ENCODE data around the gene ARAP1. TPM values are rescaled to one million over a fixed set of nuclear protein-coding genes. Genes with fewer than 3 reads are reported as not detected.

Gene ARAP1
- total RNA-seq, 2 donors from 2014 or later, result 81.7 to 93.4 TPM

- DNase-seq (no peak), ATAC-seq (replicated peaks in 1 of 2) (no peak)
- H3K36me3 Mint-ChIP-seq (ENCODE audit: insufficient read depth in 2 of 2), result peaks cover 2% of the 10 kb centered on the region in 2 donors
- H3K9me3 Mint-ChIP-seq, result no peaks in the 10 kb centered on the region
- H3K4me3 Mint-ChIP-seq, result no peak overlapping the region
- no peak overlapping the region for H3K27ac Mint-ChIP-seq
- H3K27me3 Mint-ChIP-seq (ENCODE audit: low read depth), result no peaks in the 10 kb centered on the region
- peaks cover 56% of the 10 kb centered on the region for H3K4me1 Mint-ChIP-seq (ENCODE audit: low read depth)
These were observed 34.1 kb downstream of the ARAP1 start for GRCh38 chr11:72718101-72718501.

GRCh38 chr11:72716788-72717435 lies 35.3 kb downstream of the ARAP1 start:
- no peak overlapping the region for H3K4me3 Mint-ChIP-seq
- peaks cover 2% of the 10 kb centered on the region in 2 donors for H3K36me3 Mint-ChIP-seq (ENCODE audit: insufficient read depth in 2 of 2)
- H3K9me3 Mint-ChIP-seq, result no peaks in the 10 kb centered on the region
- peaks cover 47% of the 10 kb centered on the region for H3K4me1 Mint-ChIP-seq (ENCODE audit: low read depth)
- DNase-seq, result no peak
- no peaks in the 10 kb centered on the region for H3K27me3 Mint-ChIP-seq (ENCODE audit: low read depth)
- no peak overlapping the region for H3K27ac Mint-ChIP-seq
- no peak for ATAC-seq (replicated peaks in 1 of 2)

GRCh38 chr11:72716290-72716689 lies 35.9 kb downstream of the ARAP1 start:
- Mint-ChIP-seq H3K9me3 (no peaks in the 10 kb centered on the region), H3K4me1 (ENCODE audit: low read depth) (peaks cover 42% of the 10 kb centered on the region), H3K4me3 (no peak overlapping the region), H3K27ac (no peak overlapping the region), H3K27me3 (ENCODE audit: low read depth) (no peaks in the 10 kb centered on the region), H3K36me3 (ENCODE audit: insufficient read depth in 2 of 2) (peaks cover 0 to 2% of the 10 kb centered on the region in 2 donors)
- DNase-seq, result no peak
- no peak for ATAC-seq (replicated peaks in 1 of 2)

GRCh38 chr11:72712841-72713240 lies 39.4 kb downstream of the ARAP1 start:
- no peak overlapping the region for H3K27ac Mint-ChIP-seq
- no peak for ATAC-seq (replicated peaks in 1 of 2)
- H3K9me3 Mint-ChIP-seq, result no peaks in the 10 kb centered on the region
- no peak for DNase-seq
- peaks cover 0 to 5% of the 10 kb centered on the region in 2 donors for H3K36me3 Mint-ChIP-seq (ENCODE audit: insufficient read depth in 2 of 2)
- no peaks in the 10 kb centered on the region for H3K27me3 Mint-ChIP-seq (ENCODE audit: low read depth)
- no peak overlapping the region for H3K4me3 Mint-ChIP-seq
- peaks cover 10% of the 10 kb centered on the region for H3K4me1 Mint-ChIP-seq (ENCODE audit: low read depth)

GRCh38 chr11:72712168-72712751 lies 39.9 kb downstream of the ARAP1 start:
- H3K9me3 Mint-ChIP-seq, result no peaks in the 10 kb centered on the region

GRCh38 chr11:72711141-72711540 lies 41.1 kb downstream of the ARAP1 start:
- DNase-seq, result no peak
- H3K27ac Mint-ChIP-seq, result no peak overlapping the region
- H3K27me3 Mint-ChIP-seq (ENCODE audit: low read depth), result no peaks in the 10 kb centered on the region
- ATAC-seq (replicated peaks in 1 of 2), result no peak
- peaks cover 0 to 18% of the 10 kb centered on the region in 2 donors for H3K36me3 Mint-ChIP-seq (ENCODE audit: insufficient read depth in 2 of 2)
- no peak overlapping the region for H3K4me3 Mint-ChIP-seq
- H3K4me1 Mint-ChIP-seq (ENCODE audit: low read depth), result peaks cover 7% of the 10 kb centered on the region
- H3K9me3 Mint-ChIP-seq, result no peaks in the 10 kb centered on the region

More at GRCh38 chr11:72712168-72712751, 39.9 kb downstream of the ARAP1 start:
- no peaks in the 10 kb centered on the region for H3K27me3 Mint-ChIP-seq (ENCODE audit: low read depth)
- no peak for ATAC-seq (replicated peaks in 1 of 2)
- H3K4me3 Mint-ChIP-seq, result no peak overlapping the region
- H3K36me3 Mint-ChIP-seq (ENCODE audit: insufficient read depth in 2 of 2), result peaks cover 0 to 9% of the 10 kb centered on the region in 2 donors
- H3K27ac Mint-ChIP-seq, result no peak overlapping the region
- DNase-seq, result no peak
- peaks cover 10% of the 10 kb centered on the region for H3K4me1 Mint-ChIP-seq (ENCODE audit: low read depth)

- Mint-ChIP-seq H3K27ac (no peak overlapping the region), H3K4me3 (no peak overlapping the region), H3K27me3 (ENCODE audit: low read depth) (no peaks in the 10 kb centered on the region), H3K4me1 (ENCODE audit: low read depth) (no peaks in the 10 kb centered on the region), H3K36me3 (ENCODE audit: insufficient read depth in 2 of 2) (peaks cover 0 to 19% of the 10 kb centered on the region in 2 donors), H3K9me3 (no peaks in the 10 kb centered on the region)
- ATAC-seq (replicated peaks in 1 of 2), result no peak
- DNase-seq, result no peak
These were observed 41.9 kb downstream of the ARAP1 start for GRCh38 chr11:72710278-72710677.

- ATAC-seq (replicated peaks in 1 of 2) (no peak), DNase-seq (no peak)
- H3K9me3 Mint-ChIP-seq, result no peaks in the 10 kb centered on the region
- H3K27ac Mint-ChIP-seq, result no peak overlapping the region
- H3K36me3 Mint-ChIP-seq (ENCODE audit: insufficient read depth in 2 of 2), result peaks cover 0 to 19% of the 10 kb centered on the region in 2 donors
- H3K4me3 Mint-ChIP-seq, result no peak overlapping the region
- H3K4me1 Mint-ChIP-seq (ENCODE audit: low read depth), result no peaks in the 10 kb centered on the region
- no peaks in the 10 kb centered on the region for H3K27me3 Mint-ChIP-seq (ENCODE audit: low read depth)
These were observed 42.5 kb downstream of the ARAP1 start for GRCh38 chr11:72709478-72710238.

- Mint-ChIP-seq H3K9me3 (no peaks in the 10 kb centered on the region), H3K4me1 (ENCODE audit: low read depth) (no peaks in the 10 kb centered on the region), H3K4me3 (no peak overlapping the region), H3K36me3 (ENCODE audit: insufficient read depth in 2 of 2) (peaks cover 0 to 19% of the 10 kb centered on the region in 2 donors), H3K27me3 (ENCODE audit: low read depth) (no peaks in the 10 kb centered on the region), H3K27ac (no peak overlapping the region)
- DNase-seq (no peak), ATAC-seq (replicated peaks in 1 of 2) (no peak)
These were observed 45.2 kb downstream of the ARAP1 start for GRCh38 chr11:72707032-72707431.

GRCh38 chr11:72706579-72706978 lies 45.6 kb downstream of the ARAP1 start:
- no peaks in the 10 kb centered on the region for H3K27me3 Mint-ChIP-seq (ENCODE audit: low read depth)
- no peaks in the 10 kb centered on the region for H3K9me3 Mint-ChIP-seq
- no peak overlapping the region for H3K4me3 Mint-ChIP-seq
- DNase-seq (no peak), ATAC-seq (replicated peaks in 1 of 2) (no peak)
- H3K36me3 Mint-ChIP-seq (ENCODE audit: insufficient read depth in 2 of 2), result peaks cover 0 to 19% of the 10 kb centered on the region in 2 donors
- H3K4me1 Mint-ChIP-seq (ENCODE audit: low read depth), result no peaks in the 10 kb centered on the region
- no peak overlapping the region for H3K27ac Mint-ChIP-seq

GRCh38 chr11:72705442-72706365 lies 46.5 kb downstream of the ARAP1 start:
- no peak overlapping the region for H3K4me3 Mint-ChIP-seq
- ATAC-seq (replicated peaks in 1 of 2), result no peak
- no peaks in the 10 kb centered on the region for H3K9me3 Mint-ChIP-seq
- H3K27ac Mint-ChIP-seq, result no peak overlapping the region
- H3K36me3 Mint-ChIP-seq (ENCODE audit: insufficient read depth in 2 of 2), result peaks cover 0 to 19% of the 10 kb centered on the region in 2 donors
- H3K27me3 Mint-ChIP-seq (ENCODE audit: low read depth), result no peaks in the 10 kb centered on the region
- DNase-seq, result no peak
- H3K4me1 Mint-ChIP-seq (ENCODE audit: low read depth), result no peaks in the 10 kb centered on the region

- Mint-ChIP-seq H3K27ac (no peak overlapping the region), H3K36me3 (ENCODE audit: insufficient read depth in 2 of 2) (peaks cover 0 to 19% of the 10 kb centered on the region in 2 donors), H3K4me3 (no peak overlapping the region), H3K27me3 (ENCODE audit: low read depth) (no peaks in the 10 kb centered on the region), H3K9me3 (no peaks in the 10 kb centered on the region), H3K4me1 (ENCODE audit: low read depth) (no peaks in the 10 kb centered on the region)
- DNase-seq (no peak), ATAC-seq (replicated peaks in 1 of 2) (no peak)
These were observed 47.4 kb downstream of the ARAP1 start for GRCh38 chr11:72704783-72705265.
